ENCODE measurements around the gene TRAPPC4.
A peak's percentile ranks its signal among the peaks of the same experiment; 100 is the strongest.

The TRAPPC4 gene

GRCh38 chr11:119067371-119068222 is 49.0 kb downstream of the TRAPPC4 start, which contains the start of gene VPS11:
Gene VPS11, plus strand, starts transcription at chr11:119067818. Its CDS starts 6 bp downstream, at chr11:119067824.
- H2AFZ ChIP-seq (ENCODE audit: low read depth), result peak within 1 kb of the TSS; percentile 87

More at GRCh38 chr11:119067371-119068222, 49.0 kb downstream of the TRAPPC4 start, which contains the start of gene VPS11:
- peak within 1 kb of the TSS; percentile 64; the same call in 1 of the 2 replicates for H3K9ac ChIP-seq
- H3K4me3 ChIP-seq (IDR thresholded peaks at IDR 0.05; ENCODE audit: insufficient read depth, low read depth, low read length), result no peak within 1 kb of the TSS
- peaks cover 2% of the 10 kb centered on the region for H3K4me1 ChIP-seq (ENCODE audit: low read depth, poor library complexity, severe bottlenecking)
- no peaks in the 10 kb centered on the region for H3K27me3 ChIP-seq (ENCODE audit: insufficient read depth, low read depth)
- H4K20me1 ChIP-seq (ENCODE audit: insufficient read depth), result no peaks in the 10 kb centered on the region
- peak within 1 kb of the TSS; percentile 76 for H3K4me2 ChIP-seq
- TF ChIP-seq CTCF (conservative IDR thresholded peaks at IDR 0.05; ENCODE audit: low read depth, low read length), result no peak
- peaks cover 5% of the 10 kb centered on the region; the same call in 1 of the 2 replicates for H3K79me2 ChIP-seq (ENCODE audit: insufficient read depth, low read depth)
- peak within 1 kb of the TSS; percentile 37; the same call in 1 of the 2 replicates for H3K27ac ChIP-seq
- no peaks in the 10 kb centered on the region for H3K36me3 ChIP-seq (ENCODE audit: insufficient read depth)

All from KMS-11 (cell line).